Fibroblast of the conjunctiva (primary cell): Measurements from ENCODE around the gene AGL.
"Not testable (repeated sequence)": the region's sequence is repeated elsewhere in the genome, so short reads cannot be mapped to it uniquely, and the experiment has no call there.

Experiments used
- DNase-seq: peaks from one replicate; pipeline ENCODE4 v3.0.0-alpha.2; 2010; ENCODE audit warnings: low read depth

AGL gene

DNA sequence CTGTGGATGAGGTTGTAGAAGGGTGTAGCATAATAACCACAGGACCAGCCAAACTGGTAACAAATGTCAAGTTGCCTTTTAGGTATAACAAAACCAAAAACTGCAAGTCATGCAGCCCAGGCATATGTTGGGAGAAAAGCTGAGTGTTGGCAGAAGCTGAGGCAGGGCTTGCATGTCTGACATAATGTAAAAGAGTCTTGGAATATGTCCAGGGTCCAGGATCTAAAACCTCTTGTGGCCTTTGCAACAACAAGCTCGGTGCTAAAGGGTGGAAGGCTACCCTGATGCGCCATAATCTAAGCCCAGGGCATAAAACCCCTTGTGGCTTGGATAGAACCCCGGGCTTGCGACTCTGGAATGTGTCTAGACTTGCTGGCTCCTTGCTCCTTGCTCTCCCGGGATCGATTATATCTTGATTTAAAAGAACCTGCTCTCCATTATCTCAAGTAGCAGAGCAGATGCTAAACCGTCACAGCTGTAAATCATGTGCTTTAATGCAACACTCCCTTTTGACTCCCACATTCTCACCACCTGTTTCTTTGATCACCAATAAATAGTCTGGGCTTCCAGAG lies 93.1 kb downstream of the AGL start:
- peak; percentile 70 for DNase-seq

DNA sequence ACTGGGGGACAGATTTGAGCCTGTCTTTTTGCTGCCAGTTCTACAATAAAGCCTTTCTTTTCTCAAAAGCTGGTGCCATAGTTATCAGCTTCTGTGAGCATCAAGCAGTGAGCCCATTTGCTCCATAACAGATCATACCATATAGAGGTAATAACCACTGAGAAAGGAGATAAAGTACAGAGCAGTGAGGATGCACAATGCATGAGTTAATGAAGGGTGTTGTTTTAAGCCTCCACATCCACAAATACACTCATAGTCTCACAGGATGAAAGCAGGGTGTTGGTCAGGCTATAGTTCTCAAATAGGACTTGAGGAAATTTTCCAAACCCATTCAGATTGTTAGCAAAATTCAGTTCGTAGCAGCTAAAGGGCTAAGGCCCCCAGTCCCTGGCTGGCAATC lies 94.0 kb downstream of the AGL start:
- no peak for DNase-seq

GRCh38 chr1:99945174-99945573 lies 95.0 kb downstream of the AGL start:
- DNase-seq, result no peak

DNA sequence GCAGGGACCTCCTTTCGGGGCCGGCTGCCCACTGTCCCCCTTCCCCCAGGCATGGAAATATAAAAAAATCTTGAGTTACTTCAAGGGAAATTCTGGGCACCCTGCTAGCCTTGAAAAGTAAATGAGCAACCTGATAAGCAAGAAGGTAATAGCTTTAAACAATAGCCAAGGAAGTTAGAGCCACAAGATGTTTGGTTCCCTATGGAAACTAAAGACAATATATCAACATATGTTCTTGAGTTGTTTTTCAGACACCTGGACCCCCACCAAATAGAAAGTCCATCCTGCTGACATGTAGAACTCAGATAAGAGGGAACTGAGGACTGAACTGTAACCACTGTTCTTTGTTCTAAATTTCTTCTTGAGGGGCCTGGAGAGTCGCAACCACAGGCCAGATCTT lies 100.3 kb downstream of the AGL start:
- DNase-seq, result no peak

DNA sequence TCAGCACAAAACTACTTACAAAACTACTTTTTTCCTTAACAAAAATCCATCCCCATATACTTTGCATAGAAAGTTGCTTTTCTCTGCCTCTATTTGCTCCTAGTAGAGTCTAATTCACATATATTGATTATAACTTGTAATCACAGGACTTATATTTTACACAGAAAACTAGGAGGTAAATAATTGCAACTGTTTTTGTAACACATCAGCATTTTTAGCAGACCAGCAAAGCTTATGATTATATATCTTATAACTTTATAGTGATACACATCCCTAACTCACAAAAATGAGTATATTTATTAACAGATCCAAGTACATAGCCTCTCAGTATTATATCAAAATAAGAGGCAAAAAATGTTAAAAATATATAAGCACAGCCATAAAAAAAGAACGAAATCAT lies 102.4 kb downstream of the AGL start:
- no peak for DNase-seq

GRCh38 chr1:99955375-99955774 lies 105.2 kb downstream of the AGL start:
- DNase-seq, result no peak

GRCh38 chr1:99956755-99957154 lies 106.6 kb downstream of the AGL start:
- DNase-seq, result peak; percentile 30

DNA sequence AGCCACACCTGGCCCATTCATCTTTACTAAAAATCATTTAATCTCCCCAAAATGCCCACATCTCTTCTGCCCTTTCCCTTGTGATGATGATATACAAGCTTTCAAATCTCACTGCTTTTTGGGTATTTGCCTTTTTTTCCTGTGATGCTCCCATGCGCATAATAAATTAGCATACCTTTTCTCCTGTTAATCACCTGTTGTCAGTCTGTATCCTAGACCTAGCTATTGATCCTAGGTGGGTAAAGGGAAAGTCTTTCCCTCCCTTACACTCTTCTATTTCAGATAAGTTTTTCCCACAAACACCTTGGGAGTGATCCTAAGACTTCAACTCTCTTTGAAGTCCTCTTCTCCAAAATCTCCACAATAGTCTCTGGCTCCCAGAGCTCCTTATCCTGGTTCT lies 107.7 kb downstream of the AGL start:
- DNase-seq, result no peak

- DNase-seq, result not testable (repeated sequence)
Measured at GRCh38 chr1:99959189-99959705, 109.1 kb downstream of the AGL start.

GRCh38 chr1:99960260-99960659 lies 110.1 kb downstream of the AGL start:
- DNase-seq, result not testable (repeated sequence)

DNA sequence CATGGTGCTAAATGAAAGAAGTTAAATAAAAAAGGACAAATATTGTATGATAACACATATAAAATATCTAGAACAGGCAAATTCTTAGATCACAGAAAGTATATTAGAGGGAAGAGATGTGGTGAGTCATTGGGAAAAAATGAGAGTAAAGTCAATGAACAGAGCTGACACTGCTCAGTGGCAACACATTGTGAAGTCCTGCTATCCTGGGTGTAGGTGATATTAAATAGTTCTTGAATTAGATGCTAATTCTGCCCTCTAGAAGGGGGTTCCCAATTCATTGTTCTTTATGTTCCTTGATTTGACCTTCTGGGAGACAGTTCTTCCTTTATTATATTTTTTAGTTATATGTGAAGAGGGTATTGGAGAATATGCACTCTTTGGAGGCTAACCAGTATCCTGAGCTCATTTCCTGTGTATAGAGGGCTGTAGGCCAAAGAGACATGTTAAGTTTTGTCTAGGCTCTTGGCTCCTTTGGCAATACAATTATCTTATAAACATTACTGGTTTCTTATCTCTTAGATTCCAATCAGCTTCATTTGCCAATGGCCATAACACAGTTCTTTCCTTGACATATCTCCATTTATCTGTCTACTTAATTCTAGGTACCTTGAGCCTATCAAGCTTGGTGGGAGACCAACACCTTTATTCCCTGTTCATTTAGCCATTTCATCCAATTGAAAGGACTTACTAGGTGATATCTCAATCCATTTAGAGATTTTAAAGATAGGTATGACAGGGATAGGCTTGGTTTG lies 113.1 kb downstream of the AGL start:
- DNase-seq, result no peak

DNA sequence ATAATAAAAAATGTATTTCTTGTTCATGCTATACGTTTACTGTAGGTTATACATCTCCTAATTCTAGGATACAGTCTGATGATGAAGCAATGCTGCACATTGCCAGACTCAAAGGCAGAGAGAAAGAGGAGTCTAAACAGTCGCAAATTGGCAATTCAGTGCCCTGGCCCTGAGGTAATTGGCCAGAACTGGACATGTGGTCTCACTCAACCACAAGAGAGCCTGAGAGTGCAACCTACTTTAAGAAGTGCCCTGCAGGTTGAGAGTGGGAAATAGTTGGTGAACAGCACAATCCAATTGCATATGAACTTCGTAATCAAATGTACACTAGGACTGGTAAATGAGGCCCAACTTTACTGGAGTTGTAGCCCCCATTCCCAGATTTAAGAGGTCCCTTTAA lies 114.6 kb downstream of the AGL start:
- no peak for DNase-seq

DNA sequence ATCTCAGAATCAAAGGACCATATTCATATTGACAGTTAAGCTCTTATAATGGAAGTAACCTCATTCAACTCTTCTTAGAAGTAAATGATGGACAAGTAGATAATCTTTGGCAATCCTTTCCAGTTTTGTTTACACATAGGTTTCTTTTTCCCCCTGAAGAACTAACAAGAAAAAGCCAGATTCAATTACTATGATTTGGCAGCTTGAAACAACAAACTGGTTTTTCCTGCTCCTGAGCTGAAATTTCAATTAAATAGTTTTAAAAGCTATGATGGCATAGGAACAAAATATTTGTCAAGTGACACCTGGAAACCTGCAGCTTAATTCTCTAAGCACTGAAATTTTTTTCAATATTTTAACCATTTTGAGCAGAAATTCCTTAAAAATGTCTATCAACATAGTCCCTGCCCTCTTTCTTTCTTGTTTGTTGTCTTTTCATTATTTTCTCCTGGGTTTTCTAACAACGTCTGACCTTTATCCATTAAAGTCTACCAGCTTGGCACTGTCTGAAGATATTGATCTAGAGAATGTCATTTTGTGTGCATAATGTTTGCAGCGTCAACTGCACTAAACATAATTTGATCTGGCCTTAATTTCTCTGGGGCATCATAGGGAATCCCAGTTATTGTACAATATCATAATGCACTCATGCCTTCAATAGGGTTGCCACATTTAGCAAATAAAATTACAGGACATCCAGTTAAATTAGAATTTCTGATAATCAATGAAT lies 115.7 kb downstream of the AGL start:
- DNase-seq, result no peak

DNA sequence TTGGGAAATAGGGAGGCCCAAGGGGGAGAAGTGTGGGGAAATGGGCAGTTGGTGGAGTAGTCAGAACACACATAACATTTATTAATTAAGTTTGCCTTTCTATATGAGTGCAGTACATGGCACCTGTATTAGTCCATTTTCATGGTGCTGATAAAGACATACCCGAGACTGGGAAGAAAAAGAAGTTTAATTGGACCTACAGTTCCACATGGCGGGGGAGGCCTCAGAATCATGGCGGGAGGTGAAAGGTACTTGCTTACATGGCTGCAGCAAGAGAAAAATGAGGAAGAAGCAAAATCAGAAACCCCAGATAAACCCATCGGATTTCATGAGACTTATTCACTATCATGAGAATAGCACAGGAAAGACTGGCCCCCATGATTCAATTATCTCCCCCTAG lies 118.1 kb downstream of the AGL start:
- no peak for DNase-seq

- no peak for DNase-seq
Measured at GRCh38 chr1:99969260-99969728, 119.1 kb downstream of the AGL start.

DNA sequence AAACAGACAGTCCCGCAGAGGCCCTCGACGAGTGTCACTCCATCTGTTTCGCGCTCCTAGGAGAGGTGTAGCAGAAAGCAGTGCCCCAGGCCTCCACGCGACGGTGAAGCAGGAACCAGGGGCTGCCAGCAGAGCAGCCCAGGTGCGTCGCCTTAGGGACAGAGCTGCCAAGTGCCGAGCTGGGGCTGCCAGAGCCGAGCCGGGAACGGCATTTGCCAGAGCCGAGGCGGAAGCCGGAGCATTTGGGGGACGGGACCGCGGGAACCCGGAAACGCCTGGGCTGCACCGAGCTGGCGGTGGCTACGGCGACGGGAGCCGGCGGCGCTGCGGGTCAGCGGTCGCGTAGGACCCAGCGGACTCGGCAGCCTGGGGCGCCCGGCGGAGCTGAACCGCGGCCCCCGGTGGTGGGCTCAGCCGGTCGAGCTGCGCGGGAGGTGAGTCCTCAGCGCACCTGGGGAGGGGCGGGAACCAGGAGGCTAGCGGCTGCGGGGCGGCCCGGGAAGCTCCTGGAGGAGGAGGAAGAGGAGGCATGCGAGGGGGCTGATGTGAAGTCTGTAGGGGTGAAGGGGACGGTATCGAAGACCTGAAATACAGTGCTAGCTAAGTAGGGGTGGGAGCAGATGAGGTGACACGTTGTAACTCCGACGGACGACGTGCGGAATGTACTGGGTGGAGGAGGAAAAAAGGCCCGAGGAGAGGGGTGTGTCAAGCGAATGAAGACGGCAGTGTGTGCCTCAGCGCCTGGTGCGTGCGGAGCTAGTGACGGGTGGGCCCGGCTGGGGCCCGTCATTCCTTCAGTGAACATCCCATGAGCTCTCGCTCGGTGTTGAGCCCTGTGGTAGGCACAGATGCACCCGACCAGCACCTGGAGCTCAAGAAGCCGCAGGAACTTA lies 119.8 kb downstream of the AGL start, which contains the start of gene SLC35A3:
Gene SLC35A3 (plus strand): TSS at position 268 of the 893 bp plus-strand sequence. CDS start 23,559 bp downstream, outside the sequence.
- peak; percentile 21 for DNase-seq

DNA sequence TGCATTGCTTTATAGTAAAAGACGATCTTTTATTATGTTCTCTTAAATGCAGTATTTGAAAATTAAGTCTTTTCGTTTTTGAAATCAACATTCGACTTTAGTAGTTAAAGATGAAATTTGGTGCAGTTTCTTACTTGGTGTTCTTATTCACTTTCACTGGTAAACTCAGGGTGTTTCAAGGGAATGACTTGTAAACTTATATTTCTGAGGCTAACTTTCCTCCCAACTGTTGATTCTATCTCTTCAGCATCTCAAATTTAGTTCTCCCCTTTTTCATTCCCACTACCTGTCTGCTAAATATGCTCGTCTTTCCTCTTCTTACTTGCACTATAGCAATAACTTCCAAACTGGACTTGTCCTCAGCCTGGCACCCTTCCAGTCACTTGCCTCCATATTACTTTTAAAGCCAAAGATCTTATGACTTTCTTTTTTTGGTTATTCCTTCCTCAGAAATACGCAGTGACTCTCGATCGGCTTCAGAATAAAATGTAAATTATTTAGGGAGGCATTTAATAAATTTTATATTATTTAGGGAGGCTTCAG lies 120.6 kb downstream of the AGL start:
- no peak for DNase-seq

GRCh38 chr1:99972066-99972465 lies 121.9 kb downstream of the AGL start:
- not testable (repeated sequence) for DNase-seq
